GM20431 (cell line): Measurements from ENCODE around the gene MAPK10.

Experiments
- in situ Hi-C: fragments of 300-500 bp; cut with MseI, MboI; formaldehyde crosslinking; loops from one replicate; pipeline ENCODE4 v1.15.0; 2020; ENCODE audit warnings: low sequenced_read_pairs; ENCODE audit not compliant: unreplicated experiment

Gene MAPK10

GRCh38 chr4:86359944-86360478 lies at the start of gene MAPK10:
TSS of gene MAPK10 (minus strand) at chr4:86360053.
- in situ Hi-C loops, result no loop called here

- in situ Hi-C loops, result no loop called here
These were observed 43.7 kb upstream of the MAPK10 start for GRCh38 chr4:86403575-86403974.

- in situ Hi-C loops, result no loop called here
These were observed 42.0 kb upstream of the MAPK10 start for GRCh38 chr4:86401826-86402225.

- in situ Hi-C loops, result no loop called here
These were observed 40.4 kb upstream of the MAPK10 start for GRCh38 chr4:86400216-86400615.

GRCh38 chr4:86398187-86398586 lies 38.3 kb upstream of the MAPK10 start:
- in situ Hi-C loops, result no loop called here

- in situ Hi-C loops, result no loop called here
These were observed 33.9 kb upstream of the MAPK10 start for GRCh38 chr4:86393749-86394148.

GRCh38 chr4:86389664-86390063 lies 29.8 kb upstream of the MAPK10 start:
- in situ Hi-C loops, result no loop called here

- in situ Hi-C loops, result no loop called here
These were observed 28.4 kb upstream of the MAPK10 start for GRCh38 chr4:86388252-86388651.

GRCh38 chr4:86386817-86387415 lies 27.1 kb upstream of the MAPK10 start:
- in situ Hi-C loops, result no loop called here

- in situ Hi-C loops, result no loop called here
These were observed 26.3 kb upstream of the MAPK10 start for GRCh38 chr4:86386201-86386600.

GRCh38 chr4:86381431-86381830 lies 21.6 kb upstream of the MAPK10 start:
- in situ Hi-C loops, result no loop called here

GRCh38 chr4:86380181-86380724 lies 20.4 kb upstream of the MAPK10 start:
- in situ Hi-C loops, result no loop called here

- in situ Hi-C loops, result no loop called here
These were observed 17.0 kb upstream of the MAPK10 start for GRCh38 chr4:86376850-86377249.

- in situ Hi-C loops, result no loop called here
These were observed 8.6 kb upstream of the MAPK10 start for GRCh38 chr4:86368433-86368832.

GRCh38 chr4:86367577-86367976 lies 7.7 kb upstream of the MAPK10 start:
- in situ Hi-C loops, result no loop called here

- in situ Hi-C loops, result no loop called here
These were observed 7.1 kb upstream of the MAPK10 start for GRCh38 chr4:86366920-86367319.

- in situ Hi-C loops, result no loop called here
These were observed 2.7 kb upstream of the MAPK10 start for GRCh38 chr4:86362510-86362909.

GRCh38 chr4:86358257-86358656 lies 1.6 kb downstream of the MAPK10 start:
- in situ Hi-C loops, result no loop called here

GRCh38 chr4:86357608-86358007 lies 2.2 kb downstream of the MAPK10 start:
- in situ Hi-C loops, result no loop called here

- in situ Hi-C loops, result no loop called here
These were observed 3.2 kb downstream of the MAPK10 start for GRCh38 chr4:86356425-86357210.

GRCh38 chr4:86354390-86354789 lies 5.5 kb downstream of the MAPK10 start:
- in situ Hi-C loops, result no loop called here
